Measurements from ENCODE around the gene CYP2A6.
"Not testable (repeated sequence)": the region's sequence is repeated elsewhere in the genome, so short reads cannot be mapped to it uniquely, and the experiment has no call there.

The CYP2A6 gene

GRCh38 chr19:40818480-40819399 lies 31.5 kb downstream of the CYP2A6 start:
- peak; percentile 54 for DNase-seq (ENCODE audit: low spot score)

- no peak for DNase-seq (ENCODE audit: low spot score)
These were observed 35.0 kb downstream of the CYP2A6 start for GRCh38 chr19:40815223-40815622.

- no peak for DNase-seq (ENCODE audit: low spot score)
These were observed 37.1 kb downstream of the CYP2A6 start for GRCh38 chr19:40813182-40813581.

GRCh38 chr19:40812571-40812970 lies 37.7 kb downstream of the CYP2A6 start:
- not testable (repeated sequence) for DNase-seq (ENCODE audit: low spot score)

- no peak for DNase-seq (ENCODE audit: low spot score)
These were observed 38.5 kb downstream of the CYP2A6 start for GRCh38 chr19:40811478-40812341.

DNA sequence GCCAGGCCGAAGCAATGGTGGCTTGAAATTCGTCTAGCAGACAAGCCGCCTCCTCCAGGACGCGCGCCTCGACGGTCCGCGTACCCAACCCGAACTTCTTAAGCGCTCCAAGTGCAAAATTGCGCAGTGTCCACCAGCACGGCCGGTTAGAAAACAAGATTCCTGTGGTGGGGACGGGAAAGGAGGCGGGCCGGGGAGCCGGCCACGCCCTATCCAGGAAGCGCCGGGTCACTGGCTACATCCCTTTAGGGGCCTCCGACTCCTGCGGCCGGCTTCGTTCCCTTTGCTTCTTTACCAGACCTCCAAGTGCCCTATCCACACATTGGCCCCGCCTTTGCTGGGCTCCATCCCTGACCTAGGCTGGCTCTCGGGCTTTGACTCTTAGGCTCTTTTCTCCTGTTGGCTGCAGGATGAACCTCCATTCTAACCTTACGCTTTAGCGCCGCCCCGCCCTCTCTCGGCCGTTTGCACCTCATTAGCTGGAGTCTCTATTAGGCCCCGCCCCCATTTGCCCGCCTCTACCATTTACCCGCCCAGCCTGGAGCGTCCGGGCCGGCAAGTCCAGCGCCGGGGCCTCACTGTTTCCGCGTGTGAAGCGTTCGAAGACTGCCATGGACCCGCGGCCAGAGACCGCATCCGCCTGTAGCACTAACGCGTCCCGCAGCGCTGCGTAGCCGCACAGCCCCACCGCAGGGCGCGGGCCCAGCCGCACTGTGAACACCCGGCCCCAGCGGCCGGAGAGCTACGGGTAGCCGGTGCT lies 39.4 kb downstream of the CYP2A6 start:
- DNase-seq (ENCODE audit: low spot score): peak; percentile 65

DNA sequence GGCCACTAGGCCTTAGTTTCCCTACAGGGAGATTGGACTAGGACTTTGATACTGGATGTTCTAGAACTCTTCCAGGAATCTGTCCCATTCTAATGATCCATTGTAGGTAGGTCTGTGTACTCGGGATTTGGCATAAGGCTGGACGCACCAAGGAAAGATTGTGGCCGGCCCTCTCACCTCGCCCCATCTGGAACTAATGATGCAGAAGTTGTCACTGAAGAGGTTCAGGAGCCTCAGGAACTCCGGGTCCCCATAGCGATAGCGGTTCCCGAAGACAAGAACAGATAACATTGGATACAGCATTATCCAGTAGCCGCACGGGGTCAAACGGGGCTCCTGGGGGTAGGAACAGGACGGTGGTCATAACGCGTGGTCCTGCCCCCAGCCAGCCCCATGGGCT lies 40.1 kb downstream of the CYP2A6 start:
- no peak for DNase-seq (ENCODE audit: low spot score)

GRCh38 chr19:40809358-40810086 lies 40.7 kb downstream of the CYP2A6 start:
- no peak for DNase-seq (ENCODE audit: low spot score)

DNA sequence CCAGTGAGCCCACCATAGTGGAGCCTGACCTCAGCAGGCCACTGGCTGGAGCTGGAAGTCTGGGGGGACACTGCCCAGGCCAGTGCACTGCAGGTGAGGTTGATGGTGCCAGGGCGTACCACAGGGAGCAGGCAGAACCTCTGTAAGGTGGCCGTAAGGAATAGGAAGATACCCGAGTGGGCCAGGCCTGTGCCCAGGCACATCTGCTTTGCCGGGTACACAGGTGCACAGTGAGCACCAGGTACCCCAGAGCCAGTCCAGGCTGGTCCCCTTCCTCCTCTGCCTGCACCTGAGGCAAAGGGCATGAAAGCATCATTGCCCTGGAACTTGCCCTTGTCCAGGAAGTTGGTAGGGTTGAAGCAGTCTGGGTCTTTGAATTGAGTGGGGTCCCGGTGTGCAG lies 41.8 kb downstream of the CYP2A6 start:
- DNase-seq (ENCODE audit: low spot score): no peak

GRCh38 chr19:40808021-40808325 lies 42.3 kb downstream of the CYP2A6 start:
- DNase-seq (ENCODE audit: low spot score): no peak

DNA sequence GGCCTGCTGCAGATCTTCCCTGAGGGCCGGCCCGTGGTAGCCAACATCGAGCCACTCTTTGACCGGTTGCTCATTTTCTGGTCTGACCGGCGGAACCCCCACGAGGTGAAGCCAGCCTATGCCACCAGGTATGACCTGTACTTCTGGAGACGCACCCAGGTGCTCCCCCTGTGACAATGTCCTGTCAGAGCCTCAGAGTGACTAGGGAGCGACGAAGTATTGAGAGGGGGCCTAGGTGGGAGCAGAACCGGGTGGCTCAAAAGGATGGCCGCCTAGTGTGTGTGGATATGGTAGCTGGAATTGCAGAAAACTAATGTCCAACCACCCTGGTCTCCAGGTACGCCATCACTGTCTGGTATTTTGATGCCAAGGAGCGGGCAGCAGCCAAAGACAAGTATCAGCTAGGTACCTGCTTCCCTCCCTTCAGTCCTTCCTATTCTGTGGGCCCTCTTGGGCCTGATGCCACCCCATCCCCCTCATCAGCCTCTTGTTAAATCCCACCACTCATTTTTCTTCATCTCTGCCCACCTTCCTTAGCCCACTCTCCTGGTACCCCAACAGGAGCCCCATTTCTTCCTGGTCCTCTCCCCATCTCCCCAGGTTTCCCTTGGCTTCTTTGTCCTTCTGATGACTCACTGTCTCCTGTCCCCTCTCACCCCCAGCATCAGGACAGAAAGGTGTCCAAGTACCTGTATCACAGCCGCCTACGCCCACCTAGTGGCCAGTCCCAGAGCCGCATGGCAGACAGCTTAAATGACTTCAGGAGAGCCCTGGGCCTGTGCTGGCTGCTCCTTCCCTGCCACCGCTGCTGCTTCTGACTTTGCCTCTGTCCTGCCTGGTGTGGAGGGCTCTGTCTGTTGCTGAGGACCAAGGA lies 42.9 kb downstream of the CYP2A6 start:
- DNase-seq (ENCODE audit: low spot score): no peak

DNA sequence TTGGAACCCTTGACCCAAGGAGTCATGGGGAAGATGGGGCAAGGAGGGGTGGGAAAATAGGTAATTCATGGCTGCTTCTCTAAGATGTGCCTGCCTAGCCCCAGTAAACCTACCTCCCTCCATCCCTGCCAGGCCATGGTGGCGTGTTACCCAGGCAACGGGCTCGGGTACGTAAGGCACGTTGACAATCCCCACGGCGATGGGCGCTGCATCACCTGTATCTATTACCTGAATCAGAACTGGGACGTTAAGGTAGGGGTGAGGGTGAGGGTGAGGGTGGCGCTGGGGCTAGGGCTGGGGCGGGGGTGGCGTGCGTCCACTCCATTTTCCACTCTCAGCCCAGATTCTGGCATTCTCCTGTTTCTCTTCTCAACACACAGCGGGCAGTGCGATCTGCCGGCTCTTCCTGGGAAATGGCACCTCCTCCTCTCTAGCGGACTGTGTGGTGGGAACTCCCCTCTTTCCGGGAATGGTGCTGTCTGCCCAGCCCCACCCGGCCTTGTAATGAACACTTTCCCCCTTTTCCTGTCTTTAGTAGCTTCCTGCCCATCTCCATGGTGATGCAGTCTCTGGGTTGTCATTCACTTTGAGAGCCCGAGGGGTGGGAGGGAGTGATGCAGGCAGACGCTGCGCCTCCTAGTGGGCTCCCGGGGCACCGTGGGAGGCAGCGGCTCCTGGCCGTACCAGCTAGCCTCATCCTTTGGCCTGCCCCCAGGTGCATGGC lies 43.7 kb downstream of the CYP2A6 start:
- DNase-seq (ENCODE audit: low spot score): peak; percentile 86

DNA sequence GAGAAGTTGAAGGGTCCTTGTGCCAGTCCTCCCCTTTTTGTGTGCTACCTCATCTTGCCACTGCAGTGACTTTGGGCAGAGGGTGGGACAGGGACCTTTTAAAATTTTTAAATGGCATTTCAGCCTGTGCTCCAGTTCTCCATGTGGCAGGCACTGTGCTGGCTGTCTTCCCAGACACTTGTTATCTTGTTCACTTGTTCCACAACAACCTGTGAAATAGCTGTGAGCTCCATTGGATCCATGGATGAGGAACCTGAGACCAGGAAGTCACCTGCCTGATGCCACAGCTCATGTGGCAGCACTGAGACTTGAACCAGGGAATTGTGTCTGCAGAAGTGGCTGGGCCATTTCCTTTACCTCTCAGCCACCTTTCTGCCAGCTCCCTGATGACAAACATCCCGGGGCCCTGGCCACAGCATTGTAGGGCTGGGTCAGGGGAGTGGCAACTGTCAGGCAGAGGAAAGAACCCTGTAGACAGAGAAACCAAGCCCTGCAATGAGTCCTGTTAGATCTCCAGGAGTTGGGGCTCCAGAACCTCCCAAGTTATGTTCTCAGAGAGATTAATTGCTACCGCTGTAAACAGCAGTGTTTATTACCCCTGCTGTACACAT lies 44.9 kb downstream of the CYP2A6 start:
- DNase-seq (ENCODE audit: low spot score): no peak

DNA sequence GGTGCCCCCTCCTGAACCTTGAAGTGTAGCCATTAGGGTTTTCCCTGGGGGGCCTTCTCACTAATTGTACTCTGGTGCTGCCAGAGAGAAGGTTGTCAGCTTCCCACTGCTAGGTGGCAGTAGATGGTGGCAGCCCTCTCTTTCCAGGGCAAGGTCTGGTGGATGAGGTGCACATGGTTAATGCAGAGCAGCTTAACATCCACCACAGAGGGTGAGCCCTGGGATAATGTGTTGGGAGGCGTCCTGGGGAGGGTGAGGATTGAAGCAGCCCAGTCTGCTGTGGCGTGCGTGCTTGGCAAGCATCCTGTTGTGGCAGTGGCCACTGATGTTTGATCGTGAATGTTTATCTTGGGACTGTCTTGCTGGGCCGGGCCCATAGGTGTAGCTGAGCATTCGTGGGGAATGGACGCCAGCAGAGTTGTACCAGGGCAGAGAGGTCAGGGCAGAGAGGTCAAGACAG lies 45.4 kb downstream of the CYP2A6 start:
- no peak for DNase-seq (ENCODE audit: low spot score)

- no peak for DNase-seq (ENCODE audit: low spot score)
These were observed 46.1 kb downstream of the CYP2A6 start for GRCh38 chr19:40803857-40804782.

DNA sequence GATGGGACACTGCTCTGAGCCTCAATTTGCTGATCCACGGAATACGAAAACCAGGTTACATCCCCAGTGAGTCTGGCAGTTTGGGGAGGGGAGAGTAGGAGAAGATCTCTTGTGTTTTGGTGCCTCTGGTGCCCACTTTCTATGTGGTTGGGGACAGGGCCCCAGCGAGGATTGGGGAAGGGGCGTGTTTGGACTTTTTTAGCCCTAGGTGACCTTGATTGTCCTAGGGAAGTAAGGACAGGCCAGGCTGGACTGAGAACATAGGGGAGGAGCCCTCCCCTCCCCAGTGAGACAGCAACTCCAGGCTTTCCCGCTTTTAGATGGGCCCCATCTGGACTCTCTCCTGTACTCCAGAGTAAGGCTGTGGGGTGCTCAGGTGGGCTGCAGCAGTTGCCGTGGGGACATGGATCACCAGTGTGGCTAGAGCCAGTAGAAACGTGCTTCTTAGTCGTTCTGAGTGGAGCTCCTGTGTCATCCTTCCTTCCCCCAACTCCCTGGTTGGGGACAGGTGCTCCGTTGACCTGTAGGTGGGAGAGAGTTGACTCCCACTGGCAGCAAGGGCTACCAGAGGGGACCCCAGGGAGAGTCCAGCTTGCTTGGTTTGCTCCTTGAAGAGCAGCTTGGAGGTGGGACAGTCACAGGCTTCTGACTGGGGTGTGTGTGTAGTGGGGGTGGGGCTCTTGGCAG lies 46.9 kb downstream of the CYP2A6 start:
- no peak for DNase-seq (ENCODE audit: low spot score)

All from SK-N-DZ (cell line).